GM15510 (cell line): ENCODE measurements around the gene ATP7B.

Experiments
- POLR2A ChIP-seq: IDR thresholded peaks from 3 replicates; pipeline ENCODE4 v1.6.1; 2011; ENCODE audit warnings: borderline replicate concordance; ENCODE audit not compliant: insufficient read length; ENCODE audit errors: extremely low read depth

The ATP7B gene

DNA sequence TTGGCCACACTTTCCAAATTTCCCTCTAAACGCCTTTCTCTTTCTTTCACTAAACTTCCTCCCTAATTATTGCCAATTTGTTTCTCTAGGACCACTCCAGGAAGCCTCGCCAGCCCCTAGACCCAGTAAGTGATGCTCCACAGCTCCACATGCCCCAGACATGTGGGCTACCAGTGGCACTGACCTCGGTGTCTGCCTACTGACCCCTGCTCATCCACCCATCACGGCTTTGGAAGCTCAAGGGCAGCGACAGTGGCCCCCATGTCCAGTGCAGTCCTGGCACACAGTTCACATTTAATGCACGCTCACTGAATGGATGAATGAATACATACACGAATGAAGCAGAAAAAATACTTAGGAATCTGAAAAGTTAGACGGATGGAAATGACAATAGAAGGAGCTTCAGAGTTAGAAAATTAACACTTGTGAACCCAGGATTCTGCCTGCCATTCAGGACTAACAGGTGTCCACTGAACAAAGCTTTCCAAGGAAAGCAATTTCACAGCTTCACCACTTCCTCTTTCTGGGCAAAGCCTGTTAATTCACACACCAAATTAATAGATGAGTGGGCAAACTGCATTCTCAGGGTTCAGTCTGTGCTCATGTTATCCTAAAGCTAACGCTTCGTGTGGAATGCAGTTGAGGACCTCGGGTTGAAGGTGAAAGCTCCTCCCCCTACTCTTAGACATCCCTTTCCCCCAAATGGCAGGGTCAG is 98.6 kb downstream of the ATP7B start:
- TF ChIP-seq POLR2A, result no peak

DNA sequence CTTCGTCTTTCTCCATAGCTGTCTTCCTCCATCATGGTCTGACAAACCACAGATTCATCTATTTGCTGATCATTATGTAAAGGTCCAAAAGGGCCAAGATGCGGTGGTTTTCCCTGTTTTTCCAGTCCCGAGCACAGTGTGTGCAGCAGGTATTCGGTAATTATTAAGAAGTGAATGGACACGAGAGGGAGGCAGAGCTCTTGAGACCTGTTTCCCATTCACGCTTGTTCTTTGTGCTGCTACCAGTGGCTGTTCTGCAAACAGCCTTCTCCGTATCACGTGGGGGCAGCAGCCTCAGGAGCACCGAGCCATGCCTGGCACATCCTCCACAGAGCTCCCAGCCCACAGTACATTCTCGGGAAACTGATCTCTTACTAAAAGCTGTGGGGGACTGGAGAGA is 99.2 kb downstream of the ATP7B start:
- no peak for TF ChIP-seq POLR2A

- no peak for TF ChIP-seq POLR2A
These were observed 100.7 kb downstream of the ATP7B start for GRCh38 chr13:51910508-51910907.

DNA sequence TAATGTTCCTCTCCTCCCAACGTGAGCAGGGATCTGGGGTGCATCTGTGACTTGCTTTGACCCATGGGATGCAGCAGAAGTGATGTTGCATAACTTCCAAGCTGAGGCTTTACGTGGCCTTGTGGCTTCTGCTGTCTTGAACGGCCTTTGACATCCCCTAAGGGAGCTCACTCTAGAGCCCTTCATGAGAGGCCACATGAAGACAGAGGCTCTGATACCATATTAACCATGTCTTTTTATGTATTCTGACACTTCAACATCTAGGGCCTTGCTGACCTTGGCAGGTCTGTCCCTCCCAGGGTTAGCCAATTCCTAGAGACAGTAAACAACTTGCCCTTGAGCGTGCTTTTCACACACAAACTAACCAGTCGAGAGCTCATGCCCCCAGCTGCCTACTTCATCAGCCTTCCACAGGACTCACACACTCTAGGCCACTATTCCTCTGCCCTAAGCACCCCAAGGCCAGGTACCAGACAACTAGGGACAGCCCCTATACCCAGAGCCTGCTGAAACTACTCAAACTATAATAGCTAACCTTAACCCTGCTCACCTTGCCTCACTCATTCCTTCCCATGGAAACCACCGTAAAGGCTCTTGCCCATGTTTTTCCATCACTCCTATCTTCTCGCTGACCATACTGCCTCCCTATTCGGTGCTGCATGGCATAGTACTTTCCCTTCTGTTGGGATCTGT is 104.1 kb downstream of the ATP7B start:
- TF ChIP-seq POLR2A, result no peak

DNA sequence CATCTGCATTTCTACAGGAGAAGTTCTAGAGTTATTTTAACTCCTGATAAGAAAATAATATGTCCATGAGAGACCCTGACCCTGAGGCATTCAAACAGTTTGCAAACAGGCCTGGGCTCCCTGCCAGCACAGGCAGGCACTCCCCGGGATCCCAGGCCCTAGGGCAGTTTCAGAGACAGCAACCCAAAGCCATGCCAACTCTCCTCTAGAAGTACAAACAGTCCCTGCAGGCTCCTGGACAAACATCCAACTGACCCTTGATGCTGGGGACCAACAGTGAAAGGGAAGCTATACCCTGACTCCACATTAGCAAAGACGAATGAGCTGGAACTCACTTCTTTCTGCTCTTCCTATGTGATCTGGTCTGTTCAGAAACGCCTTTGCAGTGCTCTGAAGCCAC is 104.7 kb downstream of the ATP7B start:
- TF ChIP-seq POLR2A, result no peak

- no peak for TF ChIP-seq POLR2A
These were observed 105.5 kb downstream of the ATP7B start for GRCh38 chr13:51905787-51906186.

DNA sequence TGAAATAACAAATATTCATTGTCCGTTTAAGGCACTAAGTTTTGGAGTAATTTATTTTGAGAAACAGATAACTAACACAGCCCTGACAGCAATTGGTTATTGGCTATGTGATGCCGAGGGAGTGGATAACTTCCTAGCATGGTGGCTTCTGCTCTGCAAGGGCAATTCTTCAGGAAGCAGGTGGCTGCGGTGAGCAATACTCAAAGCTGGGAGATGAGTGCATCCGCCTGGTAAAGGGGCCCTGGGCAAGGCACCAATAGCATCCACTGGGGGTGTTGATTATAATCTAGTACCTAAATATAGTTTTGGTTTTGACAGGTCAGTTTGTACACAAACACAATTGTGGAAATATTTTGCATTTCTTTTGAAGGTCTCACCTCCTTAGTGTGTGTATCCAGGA is 108.5 kb downstream of the ATP7B start:
- TF ChIP-seq POLR2A, result no peak

- no peak for TF ChIP-seq POLR2A
These were observed 110.8 kb downstream of the ATP7B start for GRCh38 chr13:51900471-51900870.

GRCh38 chr13:51895906-51896888 is 115.1 kb downstream of the ATP7B start:
- no peak for TF ChIP-seq POLR2A

DNA sequence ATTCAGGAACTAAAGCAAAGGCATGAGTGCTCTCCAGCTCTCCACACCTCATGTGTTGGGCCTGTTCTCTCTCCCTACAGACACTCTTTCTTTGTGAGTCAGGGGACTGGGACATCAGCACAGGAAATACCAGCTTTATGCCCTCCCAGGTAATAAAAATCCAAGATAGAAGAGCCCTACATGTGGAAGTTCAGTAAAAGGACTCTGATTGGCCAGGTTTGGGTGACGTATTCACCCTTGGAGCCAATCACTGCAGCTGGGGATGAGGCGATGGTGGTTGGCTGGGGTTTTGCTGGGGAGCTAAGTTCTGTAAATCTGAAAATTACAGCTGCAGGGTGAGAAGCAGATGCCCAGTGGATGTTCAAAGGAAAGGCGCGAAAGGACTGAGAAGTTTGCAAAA is 117.0 kb downstream of the ATP7B start:
- no peak for TF ChIP-seq POLR2A

- no peak for TF ChIP-seq POLR2A
These were observed 118.6 kb downstream of the ATP7B start for GRCh38 chr13:51892657-51893056.

- TF ChIP-seq POLR2A, result no peak
These were observed 123.8 kb downstream of the ATP7B start for GRCh38 chr13:51887468-51887867.

DNA sequence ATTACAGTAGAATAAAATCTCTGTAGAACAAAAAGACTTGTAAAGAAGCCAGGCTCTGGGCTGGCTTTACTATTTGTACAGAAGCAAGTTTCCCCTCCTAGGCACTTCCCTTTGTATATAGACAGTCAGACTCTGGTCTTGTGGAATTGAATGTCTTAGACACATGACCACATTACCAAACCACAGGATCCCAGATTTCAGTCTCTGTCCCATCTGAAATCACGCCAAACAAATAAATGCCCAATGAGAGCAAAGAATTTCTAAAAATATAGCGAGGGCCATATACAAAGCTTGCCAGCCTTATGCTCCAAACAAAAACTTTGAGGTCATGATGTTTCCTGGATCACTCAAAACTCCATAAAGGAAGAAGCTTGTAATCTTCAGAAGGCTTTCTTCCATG is 125.6 kb downstream of the ATP7B start:
- no peak for TF ChIP-seq POLR2A

DNA sequence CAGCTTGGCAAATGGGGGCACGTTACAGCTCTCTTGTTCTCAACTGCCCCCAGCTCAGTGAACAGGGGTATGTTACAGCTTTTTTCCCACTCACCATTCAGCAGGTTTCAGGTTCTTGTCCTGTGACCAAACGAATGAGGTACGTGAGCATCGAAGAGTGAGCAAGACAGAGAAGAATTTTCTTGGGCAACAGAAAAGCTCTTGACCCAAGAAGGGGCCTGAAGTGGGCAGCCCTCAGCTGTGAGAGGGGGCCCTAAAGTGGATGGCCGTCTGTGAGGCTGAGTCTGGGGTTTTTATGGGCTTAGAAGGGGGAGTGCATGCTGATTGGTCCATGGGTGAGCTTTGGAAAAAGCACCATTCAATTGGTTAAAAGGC is 128.0 kb downstream of the ATP7B start:
- TF ChIP-seq POLR2A, result no peak
